ENCODE results near the gene EID3.

EID3 gene

DNA sequence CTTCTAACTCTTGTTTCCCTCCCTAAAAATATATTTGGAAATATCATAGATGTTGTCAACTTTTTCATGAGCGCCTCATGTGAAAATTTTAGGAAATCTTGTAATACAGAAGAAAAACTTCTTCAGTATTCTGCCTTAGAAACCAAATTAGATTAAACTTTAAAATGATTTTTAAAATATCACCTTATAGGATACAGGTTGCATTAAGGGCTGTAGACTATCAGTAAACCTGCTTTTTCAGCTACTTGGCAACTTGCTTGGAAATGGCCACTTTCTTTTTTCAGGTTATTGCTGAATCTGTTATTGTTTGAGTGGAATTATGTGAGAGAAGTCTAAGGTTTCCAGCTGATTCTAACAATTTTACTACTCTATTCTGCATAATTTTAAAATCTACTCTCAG lies 9.1 kb downstream of the EID3 start:
- Histone ChIP-seq H3K9me2 (replicated peaks; ENCODE audit: low read depth, low read length) (no peaks in the 10 kb centered on the region), H3K9me3 (ENCODE audit: insufficient read depth, low read depth, low read length) (no peaks in the 10 kb centered on the region), H3F3A (ENCODE audit: low read depth) (no peaks in the 10 kb centered on the region), H2AFZ (ENCODE audit: low read length) (no peak overlapping the region), H3K4me3 (ENCODE audit: low read length, poor library complexity, severe bottlenecking) (no peak overlapping the region), H3K4me2 (ENCODE audit: low read depth, low read length, poor library complexity, severe bottlenecking) (no peak overlapping the region), H3K79me2 (ENCODE audit: insufficient read depth, low read length) (peaks cover 28% of the 10 kb centered on the region), H3K36me3 (ENCODE audit: insufficient read depth, low read length) (peaks cover 72% of the 10 kb centered on the region), H4K20me1 (ENCODE audit: insufficient read depth, low read length, poor library complexity, severe bottlenecking) (peaks cover 22% of the 10 kb centered on the region), H3K4me1 (ENCODE audit: insufficient read depth, low read length, poor library complexity, severe bottlenecking) (no peaks in the 10 kb centered on the region), H3K27me3 (ENCODE audit: insufficient read depth, low read length, poor library complexity, severe bottlenecking) (no peaks in the 10 kb centered on the region), H3K9ac (ENCODE audit: low read depth, low read length, poor library complexity, severe bottlenecking) (no peak overlapping the region)
- TF ChIP-seq, protein P1, sequence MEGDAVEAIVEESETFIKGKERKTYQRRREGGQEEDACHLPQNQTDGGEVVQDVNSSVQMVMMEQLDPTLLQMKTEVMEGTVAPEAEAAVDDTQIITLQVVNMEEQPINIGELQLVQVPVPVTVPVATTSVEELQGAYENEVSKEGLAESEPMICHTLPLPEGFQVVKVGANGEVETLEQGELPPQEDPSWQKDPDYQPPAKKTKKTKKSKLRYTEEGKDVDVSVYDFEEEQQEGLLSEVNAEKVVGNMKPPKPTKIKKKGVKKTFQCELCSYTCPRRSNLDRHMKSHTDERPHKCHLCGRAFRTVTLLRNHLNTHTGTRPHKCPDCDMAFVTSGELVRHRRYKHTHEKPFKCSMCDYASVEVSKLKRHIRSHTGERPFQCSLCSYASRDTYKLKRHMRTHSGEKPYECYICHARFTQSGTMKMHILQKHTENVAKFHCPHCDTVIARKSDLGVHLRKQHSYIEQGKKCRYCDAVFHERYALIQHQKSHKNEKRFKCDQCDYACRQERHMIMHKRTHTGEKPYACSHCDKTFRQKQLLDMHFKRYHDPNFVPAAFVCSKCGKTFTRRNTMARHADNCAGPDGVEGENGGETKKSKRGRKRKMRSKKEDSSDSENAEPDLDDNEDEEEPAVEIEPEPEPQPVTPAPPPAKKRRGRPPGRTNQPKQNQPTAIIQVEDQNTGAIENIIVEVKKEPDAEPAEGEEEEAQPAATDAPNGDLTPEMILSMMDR (conservative IDR thresholded peaks at IDR 0.05; ENCODE audit: low read length), result no peak
- no peak for TF ChIP-seq EZH2phosphoT487 (IDR thresholded peaks at IDR 0.05; ENCODE audit: borderline replicate concordance)

- no peak overlapping the region for H2AFZ ChIP-seq (ENCODE audit: low read length)
- peaks cover 17% of the 10 kb centered on the region for H4K20me1 ChIP-seq (ENCODE audit: insufficient read depth, low read length, poor library complexity, severe bottlenecking)
- no peak for TF ChIP-seq EZH2phosphoT487 (IDR thresholded peaks at IDR 0.05; ENCODE audit: borderline replicate concordance)
- TF ChIP-seq, protein P1 (conservative IDR thresholded peaks at IDR 0.05; ENCODE audit: low read length), result no peak
- H3F3A ChIP-seq (ENCODE audit: low read depth), result no peaks in the 10 kb centered on the region
- H3K9ac ChIP-seq (ENCODE audit: low read depth, low read length, poor library complexity, severe bottlenecking), result no peak overlapping the region
- no peak overlapping the region for H3K4me3 ChIP-seq (ENCODE audit: low read length, poor library complexity, severe bottlenecking)
- H3K79me2 ChIP-seq (ENCODE audit: insufficient read depth, low read length), result peaks cover 23% of the 10 kb centered on the region
- H3K9me2 ChIP-seq (replicated peaks; ENCODE audit: low read depth, low read length), result no peaks in the 10 kb centered on the region
- H3K4me1 ChIP-seq (ENCODE audit: insufficient read depth, low read length, poor library complexity, severe bottlenecking), result no peaks in the 10 kb centered on the region
- H3K9me3 ChIP-seq (ENCODE audit: insufficient read depth, low read depth, low read length), result no peaks in the 10 kb centered on the region
- H3K4me2 ChIP-seq (ENCODE audit: low read depth, low read length, poor library complexity, severe bottlenecking), result no peak overlapping the region
- peaks cover 82% of the 10 kb centered on the region for H3K36me3 ChIP-seq (ENCODE audit: insufficient read depth, low read length)
- H3K27me3 ChIP-seq (ENCODE audit: insufficient read depth, low read length, poor library complexity, severe bottlenecking), result no peaks in the 10 kb centered on the region
Observed at GRCh38 chr12:104313568-104314241, 10.2 kb downstream of the EID3 start.

DNA sequence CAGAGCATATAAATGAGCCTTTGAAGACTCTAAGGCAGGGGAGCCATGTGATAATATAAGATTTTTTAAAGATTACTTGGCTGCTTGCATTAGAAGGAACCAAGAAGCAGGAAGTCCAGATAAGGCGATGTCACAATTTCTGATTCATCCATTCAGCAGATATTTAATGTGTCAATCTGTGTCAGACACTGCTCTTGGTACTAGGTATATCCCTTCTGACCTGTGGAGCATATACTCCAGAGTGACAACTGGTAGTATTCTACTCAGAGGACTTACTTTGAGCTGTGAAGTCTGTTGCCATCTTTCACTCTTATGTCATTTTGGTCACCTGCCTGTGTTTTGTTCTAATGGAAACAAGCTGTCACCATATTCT lies 10.7 kb downstream of the EID3 start:
- Histone ChIP-seq H3K4me2 (ENCODE audit: low read depth, low read length, poor library complexity, severe bottlenecking) (no peak overlapping the region), H4K20me1 (ENCODE audit: insufficient read depth, low read length, poor library complexity, severe bottlenecking) (peaks cover 17% of the 10 kb centered on the region), H2AFZ (ENCODE audit: low read length) (no peak overlapping the region), H3K36me3 (ENCODE audit: insufficient read depth, low read length) (peaks cover 87% of the 10 kb centered on the region), H3K4me3 (ENCODE audit: low read length, poor library complexity, severe bottlenecking) (no peak overlapping the region), H3F3A (ENCODE audit: low read depth) (no peaks in the 10 kb centered on the region), H3K4me1 (ENCODE audit: insufficient read depth, low read length, poor library complexity, severe bottlenecking) (no peaks in the 10 kb centered on the region), H3K79me2 (ENCODE audit: insufficient read depth, low read length) (peaks cover 18% of the 10 kb centered on the region), H3K27me3 (ENCODE audit: insufficient read depth, low read length, poor library complexity, severe bottlenecking) (no peaks in the 10 kb centered on the region), H3K9me2 (replicated peaks; ENCODE audit: low read depth, low read length) (no peaks in the 10 kb centered on the region), H3K9ac (ENCODE audit: low read depth, low read length, poor library complexity, severe bottlenecking) (no peak overlapping the region), H3K9me3 (ENCODE audit: insufficient read depth, low read depth, low read length) (no peaks in the 10 kb centered on the region)
- no peak for TF ChIP-seq EZH2phosphoT487 (IDR thresholded peaks at IDR 0.05; ENCODE audit: borderline replicate concordance)
- TF ChIP-seq, protein P1 (conservative IDR thresholded peaks at IDR 0.05; ENCODE audit: low read length), result no peak

All from Loucy (cell line).